D721Med (cell line): Measurements from ENCODE around the gene UNG.
"Not testable (repeated sequence)": the region's sequence is repeated elsewhere in the genome, so short reads cannot be mapped to it uniquely, and the experiment has no call there.

Experiments
- DNase-seq: peaks from one replicate; pipeline ENCODE4 v3.0.0; 2011; ENCODE audit warnings: low spot score; ENCODE audit not compliant: insufficient read length
- FAIRE-seq: peaks from 2 replicates; lab custom pipeline; 2011; peaks lifted over from hg19 to GRCh38; lab: Jason Lieb, UNC
- CTCF ChIP-seq: IDR thresholded peaks from 2 replicates; pipeline ENCODE4 v1.5.1; 2012; ENCODE audit warnings: mild to moderate bottlenecking, control low read depth; ENCODE audit not compliant: insufficient read depth; ENCODE audit errors: missing control alignments

The UNG gene

GRCh38 chr12:109097435-109098182, at the start of gene UNG:
Gene UNG (plus strand): TSS chr12:109097597. CDS start chr12:109097680, 83 bp downstream.
- DNase-seq (peak; percentile 92), FAIRE-seq (no peak)
- TF ChIP-seq CTCF: no peak

GRCh38 chr12:109048706-109049105, 48.7 kb upstream of the UNG start:
- DNase-seq, FAIRE-seq: not testable (repeated sequence)

GRCh38 chr12:109049794-109050193, 47.6 kb upstream of the UNG start:
- FAIRE-seq, DNase-seq: not testable (repeated sequence)

GRCh38 chr12:109052097-109052413, 45.3 kb upstream of the UNG start:
- DNase-seq (no peak), FAIRE-seq (no peak)
- TF ChIP-seq CTCF: no peak

GRCh38 chr12:109052414-109053323, 44.7 kb upstream of the UNG start, which contains the start of gene USP30:
Gene USP30 (plus strand): TSS chr12:109052576. CDS start chr12:109052679, 103 bp downstream.
- no peak for TF ChIP-seq CTCF
- FAIRE-seq (no peak), DNase-seq (peak; percentile 81)

- FAIRE-seq (no peak), DNase-seq (no peak)
- TF ChIP-seq CTCF: no peak
Measured at GRCh38 chr12:109053382-109054123, 43.8 kb upstream of the UNG start.

- not testable (repeated sequence) for FAIRE-seq, DNase-seq
Measured at GRCh38 chr12:109054124-109054513, 43.3 kb upstream of the UNG start.

- DNase-seq (no peak), FAIRE-seq (no peak)
- TF ChIP-seq CTCF: no peak
Measured at GRCh38 chr12:109054520-109054919, 42.9 kb upstream of the UNG start.
